ENCODE data around the gene FAM13A.
"Not testable (repeated sequence)": the region's sequence is repeated elsewhere in the genome, so short reads cannot be mapped to it uniquely, and the experiment has no call there.

The FAM13A gene

GRCh38 chr4:88999392-88999930 is 57.5 kb downstream of the FAM13A start:
- DNase-seq (ENCODE audit: low read depth), result no peak

- DNase-seq (ENCODE audit: low read depth), result no peak
Measured at GRCh38 chr4:88998891-88999290, 58.1 kb downstream of the FAM13A start.

GRCh38 chr4:88998001-88998400 is 59.0 kb downstream of the FAM13A start:
- no peak for DNase-seq (ENCODE audit: low read depth)

- DNase-seq (ENCODE audit: low read depth), result no peak
Measured at GRCh38 chr4:88995874-88996273, 61.1 kb downstream of the FAM13A start.

GRCh38 chr4:88995257-88995656 is 61.7 kb downstream of the FAM13A start:
- DNase-seq (ENCODE audit: low read depth), result not testable (repeated sequence)

- no peak for DNase-seq (ENCODE audit: low read depth)
Measured at GRCh38 chr4:88993246-88993645, 63.7 kb downstream of the FAM13A start.

- no peak for DNase-seq (ENCODE audit: low read depth)
Measured at GRCh38 chr4:88991746-88992145, 65.2 kb downstream of the FAM13A start.

- no peak for DNase-seq (ENCODE audit: low read depth)
Measured at GRCh38 chr4:88989990-88990389, 67.0 kb downstream of the FAM13A start.

- no peak for DNase-seq (ENCODE audit: low read depth)
Measured at GRCh38 chr4:88985088-88985773, 71.8 kb downstream of the FAM13A start.

GRCh38 chr4:88982757-88983156 is 74.2 kb downstream of the FAM13A start:
- DNase-seq (ENCODE audit: low read depth), result no peak

GRCh38 chr4:88981993-88982392 is 75.0 kb downstream of the FAM13A start:
- DNase-seq (ENCODE audit: low read depth), result no peak

GRCh38 chr4:88981556-88981955 is 75.4 kb downstream of the FAM13A start:
- no peak for DNase-seq (ENCODE audit: low read depth)

- DNase-seq (ENCODE audit: low read depth), result no peak
Measured at GRCh38 chr4:88979276-88979675, 77.7 kb downstream of the FAM13A start.

- DNase-seq (ENCODE audit: low read depth), result no peak
Measured at GRCh38 chr4:88976775-88977035, 80.3 kb downstream of the FAM13A start.

- DNase-seq (ENCODE audit: low read depth), result no peak
Measured at GRCh38 chr4:88975958-88976774, 80.8 kb downstream of the FAM13A start.

GRCh38 chr4:88971536-88971935 is 85.4 kb downstream of the FAM13A start:
- DNase-seq (ENCODE audit: low read depth), result no peak

GRCh38 chr4:88969746-88970145 is 87.2 kb downstream of the FAM13A start:
- DNase-seq (ENCODE audit: low read depth), result no peak

GRCh38 chr4:88969271-88969670 is 87.7 kb downstream of the FAM13A start:
- no peak for DNase-seq (ENCODE audit: low read depth)

- DNase-seq (ENCODE audit: low read depth), result no peak
Measured at GRCh38 chr4:88967883-88968331, 89.1 kb downstream of the FAM13A start.

GRCh38 chr4:88965053-88965452 is 91.9 kb downstream of the FAM13A start:
- DNase-seq (ENCODE audit: low read depth), result no peak

GRCh38 chr4:88964450-88964849 is 92.5 kb downstream of the FAM13A start:
- no peak for DNase-seq (ENCODE audit: low read depth)

GRCh38 chr4:88963817-88964216 is 93.2 kb downstream of the FAM13A start:
- DNase-seq (ENCODE audit: low read depth), result no peak

GRCh38 chr4:88962396-88962795 is 94.6 kb downstream of the FAM13A start:
- no peak for DNase-seq (ENCODE audit: low read depth)
